Chondrocyte (in vitro differentiated cells): ENCODE data around the gene NOXO1. TPM values are rescaled to one million over a fixed set of nuclear protein-coding genes. Genes with fewer than 3 reads are reported as not detected.

ENCODE experiments used
- DNase-seq: peaks from one replicate; pipeline ENCODE4 v3.0.0; 2021; ENCODE audit warnings: mixed read lengths, low spot score
- H3K27ac Mint-ChIP-seq: one replicate; pipeline ENCODE4 v1.8.0; 2021; ENCODE audit warnings: mild to moderate bottlenecking, moderate library complexity, mixed read lengths; ENCODE audit not compliant: unreplicated experiment
- H3K27me3 Mint-ChIP-seq: 2 replicates; pipeline ENCODE4 v1.8.0; 2021; ENCODE audit warnings: low read depth, mixed read lengths
- H3K36me3 Mint-ChIP-seq: 2 replicates; pipeline ENCODE4 v1.8.0; 2021; ENCODE audit warnings: low read depth, mixed read lengths
- H3K4me1 Mint-ChIP-seq: 2 replicates; pipeline ENCODE4 v1.8.0; 2021; ENCODE audit warnings: low read depth, mild to moderate bottlenecking, mixed read lengths
- H3K4me3 Mint-ChIP-seq: one replicate; pipeline ENCODE4 v1.8.0; 2021; ENCODE audit warnings: mild to moderate bottlenecking, moderate library complexity, mixed read lengths; ENCODE audit not compliant: unreplicated experiment
- H3K9me3 Mint-ChIP-seq: 2 replicates; pipeline ENCODE4 v1.8.0; 2021; ENCODE audit warnings: low read depth, mixed read lengths
- total RNA-seq: library from RNA; stranded (reverse); gene quantifications from 3 replicates; pipeline ENCODE4 v1.2.1, GENCODE V29; 2021
- TF ChIP-seq, protein P1 (sequence below): fragments of 200-600 bp; sonication (generic); IDR thresholded peaks from 2 replicates; pipeline ENCODE4 v1.5.0; 2021; ENCODE audit warnings: antibody characterized with exemption, mild to moderate bottlenecking, moderate library complexity

NOXO1 gene
- total RNA-seq, 1 donor from 2014 or later = 0.25 TPM

DNA sequence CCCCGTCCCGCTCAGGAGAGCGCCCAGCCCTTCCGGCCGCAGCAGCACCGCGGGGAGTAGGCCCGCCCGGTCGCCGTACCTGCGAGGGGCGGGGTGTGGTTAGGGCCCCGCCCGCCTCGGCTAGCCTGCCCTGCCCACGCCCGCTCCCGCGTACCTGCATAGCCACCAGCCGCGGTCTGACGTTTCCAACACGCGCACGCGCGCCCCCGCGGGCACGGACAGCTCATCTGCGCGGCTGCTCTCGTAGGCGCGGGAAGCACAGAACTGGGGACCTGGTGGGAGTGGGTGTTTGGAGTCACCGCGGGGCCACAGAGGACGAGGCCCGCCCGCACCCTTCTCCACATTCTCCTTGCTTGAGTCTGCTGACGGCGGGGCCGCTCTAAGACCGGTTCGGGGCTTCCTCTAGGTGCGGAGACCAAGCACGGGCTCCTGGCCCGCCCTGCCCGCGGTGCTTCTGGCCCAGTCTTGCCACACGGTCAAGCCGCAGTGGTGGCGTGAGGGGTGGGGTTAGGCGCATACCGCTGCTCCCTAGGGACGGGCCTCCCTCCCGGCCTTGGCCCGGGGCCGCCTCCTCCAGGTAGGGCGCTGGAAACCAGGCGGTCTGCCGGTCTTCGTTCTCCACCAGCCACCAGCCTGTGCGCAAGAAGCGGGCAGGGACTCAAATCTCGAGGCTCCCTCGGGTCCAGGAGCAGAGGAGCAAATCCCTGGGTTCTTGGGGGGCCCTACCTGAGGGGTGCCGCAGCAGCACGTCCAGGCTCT lies 1.8 kb downstream of the NOXO1 start:
- no peak for DNase-seq
- H3K36me3 Mint-ChIP-seq = peaks cover 16% of the 10 kb centered on the region
- H3K4me3 Mint-ChIP-seq = no peak overlapping the region
- no peak overlapping the region for H3K27ac Mint-ChIP-seq
- peaks cover 3% of the 10 kb centered on the region for H3K4me1 Mint-ChIP-seq
- TF ChIP-seq, protein P1, sequence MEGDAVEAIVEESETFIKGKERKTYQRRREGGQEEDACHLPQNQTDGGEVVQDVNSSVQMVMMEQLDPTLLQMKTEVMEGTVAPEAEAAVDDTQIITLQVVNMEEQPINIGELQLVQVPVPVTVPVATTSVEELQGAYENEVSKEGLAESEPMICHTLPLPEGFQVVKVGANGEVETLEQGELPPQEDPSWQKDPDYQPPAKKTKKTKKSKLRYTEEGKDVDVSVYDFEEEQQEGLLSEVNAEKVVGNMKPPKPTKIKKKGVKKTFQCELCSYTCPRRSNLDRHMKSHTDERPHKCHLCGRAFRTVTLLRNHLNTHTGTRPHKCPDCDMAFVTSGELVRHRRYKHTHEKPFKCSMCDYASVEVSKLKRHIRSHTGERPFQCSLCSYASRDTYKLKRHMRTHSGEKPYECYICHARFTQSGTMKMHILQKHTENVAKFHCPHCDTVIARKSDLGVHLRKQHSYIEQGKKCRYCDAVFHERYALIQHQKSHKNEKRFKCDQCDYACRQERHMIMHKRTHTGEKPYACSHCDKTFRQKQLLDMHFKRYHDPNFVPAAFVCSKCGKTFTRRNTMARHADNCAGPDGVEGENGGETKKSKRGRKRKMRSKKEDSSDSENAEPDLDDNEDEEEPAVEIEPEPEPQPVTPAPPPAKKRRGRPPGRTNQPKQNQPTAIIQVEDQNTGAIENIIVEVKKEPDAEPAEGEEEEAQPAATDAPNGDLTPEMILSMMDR = no peak
- H3K27me3 Mint-ChIP-seq = no peaks in the 10 kb centered on the region
- H3K9me3 Mint-ChIP-seq = no peaks in the 10 kb centered on the region

DNA sequence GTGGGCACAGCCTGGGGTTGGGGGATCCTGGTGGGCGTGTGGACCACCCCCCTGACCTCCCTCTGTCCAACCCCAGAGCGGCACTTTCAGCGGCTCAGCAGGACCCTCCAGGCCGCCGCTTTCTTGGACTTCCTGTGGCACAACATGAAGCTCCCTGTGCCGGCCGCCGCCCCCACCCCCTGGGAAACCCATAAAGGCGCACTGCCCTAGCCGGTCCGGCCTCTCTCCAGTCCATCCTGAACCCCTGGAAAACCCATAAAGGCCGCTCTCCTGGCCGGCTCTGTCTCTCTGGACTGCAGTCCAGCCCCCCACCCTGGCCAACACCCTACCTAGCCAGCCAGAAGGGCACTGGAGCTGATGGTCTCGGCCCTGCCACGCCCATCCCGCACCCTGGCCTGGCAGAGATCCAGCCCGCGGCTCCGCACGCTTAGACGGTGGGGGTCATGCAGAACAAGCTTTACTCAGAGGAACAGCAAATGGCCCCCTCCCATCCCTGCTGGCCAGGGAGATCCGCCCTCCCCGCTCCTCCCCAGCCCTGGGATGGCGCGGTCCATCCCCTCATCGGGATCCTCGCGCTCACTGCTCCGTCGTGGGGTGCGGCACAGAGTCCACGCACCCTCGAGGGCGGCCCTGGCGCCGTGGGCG lies 2.7 kb downstream of the NOXO1 start:
- no peak overlapping the region for H3K4me3 Mint-ChIP-seq
- TF ChIP-seq, protein P1 = no peak
- peaks cover 16% of the 10 kb centered on the region for H3K36me3 Mint-ChIP-seq
- H3K27ac Mint-ChIP-seq = no peak overlapping the region
- H3K27me3 Mint-ChIP-seq = no peaks in the 10 kb centered on the region
- H3K4me1 Mint-ChIP-seq = peaks cover 3% of the 10 kb centered on the region
- no peak for DNase-seq
- no peaks in the 10 kb centered on the region for H3K9me3 Mint-ChIP-seq

DNA sequence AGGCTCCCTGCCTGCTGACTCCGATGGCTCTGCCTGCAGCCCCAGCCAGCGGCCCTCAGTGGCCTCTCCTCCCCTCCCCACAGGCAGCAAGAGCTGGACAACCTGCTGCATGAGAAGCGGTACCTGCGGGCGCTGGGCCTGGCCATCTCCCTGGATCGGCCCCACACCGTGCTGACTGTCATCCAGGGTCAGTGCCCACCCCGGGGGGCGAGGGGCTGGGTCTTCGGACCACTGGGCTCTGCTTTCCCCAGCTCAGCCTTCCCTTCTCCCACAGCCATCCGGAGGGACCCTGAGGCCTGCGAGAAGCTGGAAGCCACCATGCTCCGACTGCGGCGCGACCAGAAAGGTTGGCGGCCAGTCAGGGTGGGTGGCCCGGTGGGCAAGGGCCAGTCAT lies 3.4 kb downstream of the NOXO1 start:
- Mint-ChIP-seq H3K27ac (no peak overlapping the region), H3K4me1 (peaks cover 6% of the 10 kb centered on the region), H3K9me3 (no peaks in the 10 kb centered on the region), H3K36me3 (peaks cover 16% of the 10 kb centered on the region), H3K27me3 (no peaks in the 10 kb centered on the region), H3K4me3 (no peak overlapping the region)
- TF ChIP-seq, protein P1 = no peak
- DNase-seq = no peak

DNA sequence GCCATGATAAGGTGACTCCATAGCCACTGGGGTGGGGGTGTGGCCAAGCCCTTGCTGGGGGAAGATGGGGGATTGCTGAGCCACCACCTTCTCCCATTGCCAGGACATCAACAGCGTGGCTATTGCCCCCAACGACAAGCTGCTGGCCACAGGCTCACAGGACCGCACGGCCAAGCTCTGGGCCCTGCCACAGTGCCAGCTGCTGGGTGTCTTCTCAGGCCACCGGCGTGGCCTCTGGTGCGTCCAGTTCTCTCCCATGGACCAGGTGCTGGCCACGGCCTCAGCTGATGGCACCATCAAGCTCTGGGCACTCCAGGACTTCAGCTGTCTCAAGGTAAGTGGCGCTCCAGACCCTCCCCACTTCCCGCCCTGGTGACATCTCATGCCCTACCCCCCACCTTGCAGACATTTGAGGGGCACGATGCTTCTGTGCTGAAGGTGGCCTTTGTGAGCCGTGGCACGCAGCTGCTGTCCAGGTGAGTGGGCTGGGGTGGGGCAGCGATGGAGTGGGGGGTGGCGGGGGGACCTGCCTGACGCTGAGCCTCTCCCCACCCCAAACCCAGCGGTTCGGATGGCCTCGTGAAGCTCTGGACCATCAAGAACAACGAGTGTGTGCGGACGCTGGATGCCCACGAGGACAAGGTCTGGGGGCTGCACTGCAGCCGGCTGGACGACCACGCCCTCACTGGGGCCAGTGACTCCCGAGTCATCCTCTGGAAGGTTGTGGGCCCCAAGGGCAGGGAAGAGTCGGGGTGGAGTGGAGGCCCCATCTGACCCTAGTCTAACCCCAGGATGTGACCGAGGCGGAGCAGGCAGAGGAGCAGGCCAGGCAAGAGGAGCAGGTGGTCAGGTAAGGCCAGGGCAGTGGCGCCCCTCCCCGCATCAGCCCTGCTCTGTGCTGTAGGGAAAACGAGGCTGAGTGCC lies 4.1 kb downstream of the NOXO1 start:
- peaks cover 16% of the 10 kb centered on the region for H3K36me3 Mint-ChIP-seq
- TF ChIP-seq, protein P1 = no peak

DNA sequence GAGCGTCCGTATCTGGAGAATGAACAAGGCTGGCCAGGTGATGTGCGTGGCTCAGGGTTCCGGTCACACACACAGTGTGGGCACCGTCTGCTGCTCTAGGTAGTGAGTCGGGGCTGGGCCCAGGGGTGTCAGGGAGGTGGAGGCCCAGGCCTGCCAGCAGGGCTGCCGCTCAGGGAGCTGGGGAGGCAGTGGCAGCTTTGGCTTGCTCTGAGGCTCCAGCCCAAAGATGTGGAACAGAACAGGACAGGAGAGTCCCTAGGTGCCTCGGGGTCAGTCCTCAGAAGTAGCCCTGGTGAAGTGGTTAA lies 5.1 kb downstream of the NOXO1 start:
- no peak overlapping the region for H3K4me3 Mint-ChIP-seq
- H3K27me3 Mint-ChIP-seq = no peaks in the 10 kb centered on the region
- no peak overlapping the region for H3K27ac Mint-ChIP-seq
- no peaks in the 10 kb centered on the region for H3K9me3 Mint-ChIP-seq
- TF ChIP-seq, protein P1 = no peak
- H3K4me1 Mint-ChIP-seq = peaks cover 19% of the 10 kb centered on the region
- H3K36me3 Mint-ChIP-seq = peaks cover 16% of the 10 kb centered on the region
- no peak for DNase-seq

More for the DNA sequence above, 4.1 kb downstream of the NOXO1 start:
- H3K4me3 Mint-ChIP-seq = no peak overlapping the region
- no peaks in the 10 kb centered on the region for H3K9me3 Mint-ChIP-seq
- no peak for DNase-seq
- no peak overlapping the region for H3K27ac Mint-ChIP-seq
- no peaks in the 10 kb centered on the region for H3K27me3 Mint-ChIP-seq
- peaks cover 10% of the 10 kb centered on the region for H3K4me1 Mint-ChIP-seq
